ENCODE results near the gene CPO.

DNA sequence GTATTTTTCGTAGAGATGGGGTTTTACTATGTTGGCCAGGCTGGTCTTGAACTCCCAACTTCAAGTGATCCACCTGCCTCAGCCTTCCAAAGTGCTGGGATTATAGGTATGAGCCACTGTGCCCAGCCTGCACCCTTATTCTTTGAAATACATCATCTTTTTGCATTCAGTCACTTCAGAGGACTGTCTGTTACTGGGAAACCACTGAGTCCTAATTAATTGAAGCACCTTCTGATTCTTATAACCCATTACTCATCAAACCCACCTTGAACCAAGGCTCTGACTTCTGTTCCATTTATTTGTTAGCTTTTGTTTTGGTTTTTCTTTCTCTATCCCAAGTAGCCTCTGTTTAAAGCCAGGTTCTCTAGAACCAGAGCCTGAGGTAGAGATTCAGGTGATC, 49.6 kb downstream of the CPO start:
- no peak for TF ChIP-seq POLR2A (IDR thresholded peaks at IDR 0.05)
- TF ChIP-seq, protein P1, sequence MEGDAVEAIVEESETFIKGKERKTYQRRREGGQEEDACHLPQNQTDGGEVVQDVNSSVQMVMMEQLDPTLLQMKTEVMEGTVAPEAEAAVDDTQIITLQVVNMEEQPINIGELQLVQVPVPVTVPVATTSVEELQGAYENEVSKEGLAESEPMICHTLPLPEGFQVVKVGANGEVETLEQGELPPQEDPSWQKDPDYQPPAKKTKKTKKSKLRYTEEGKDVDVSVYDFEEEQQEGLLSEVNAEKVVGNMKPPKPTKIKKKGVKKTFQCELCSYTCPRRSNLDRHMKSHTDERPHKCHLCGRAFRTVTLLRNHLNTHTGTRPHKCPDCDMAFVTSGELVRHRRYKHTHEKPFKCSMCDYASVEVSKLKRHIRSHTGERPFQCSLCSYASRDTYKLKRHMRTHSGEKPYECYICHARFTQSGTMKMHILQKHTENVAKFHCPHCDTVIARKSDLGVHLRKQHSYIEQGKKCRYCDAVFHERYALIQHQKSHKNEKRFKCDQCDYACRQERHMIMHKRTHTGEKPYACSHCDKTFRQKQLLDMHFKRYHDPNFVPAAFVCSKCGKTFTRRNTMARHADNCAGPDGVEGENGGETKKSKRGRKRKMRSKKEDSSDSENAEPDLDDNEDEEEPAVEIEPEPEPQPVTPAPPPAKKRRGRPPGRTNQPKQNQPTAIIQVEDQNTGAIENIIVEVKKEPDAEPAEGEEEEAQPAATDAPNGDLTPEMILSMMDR (IDR thresholded peaks at IDR 0.05): no peak

Measured in tibial nerve (tissue), 3 donors.